AG09319 (cell line): ENCODE results near the gene GLI3.

Experiments used
- DNase-seq: peaks from one replicate; pipeline ENCODE4 v3.0.0-alpha.2; 2010; ENCODE audit warnings: low read depth; ENCODE audit errors: extremely low read depth
- TF ChIP-seq, protein P1 (sequence below): IDR thresholded peaks from 2 replicates; pipeline ENCODE4 v1.5.1; 2011; ENCODE audit warnings: low read depth, mild to moderate bottlenecking, inconsistent platforms, low read length, moderate library complexity

The GLI3 gene

DNA sequence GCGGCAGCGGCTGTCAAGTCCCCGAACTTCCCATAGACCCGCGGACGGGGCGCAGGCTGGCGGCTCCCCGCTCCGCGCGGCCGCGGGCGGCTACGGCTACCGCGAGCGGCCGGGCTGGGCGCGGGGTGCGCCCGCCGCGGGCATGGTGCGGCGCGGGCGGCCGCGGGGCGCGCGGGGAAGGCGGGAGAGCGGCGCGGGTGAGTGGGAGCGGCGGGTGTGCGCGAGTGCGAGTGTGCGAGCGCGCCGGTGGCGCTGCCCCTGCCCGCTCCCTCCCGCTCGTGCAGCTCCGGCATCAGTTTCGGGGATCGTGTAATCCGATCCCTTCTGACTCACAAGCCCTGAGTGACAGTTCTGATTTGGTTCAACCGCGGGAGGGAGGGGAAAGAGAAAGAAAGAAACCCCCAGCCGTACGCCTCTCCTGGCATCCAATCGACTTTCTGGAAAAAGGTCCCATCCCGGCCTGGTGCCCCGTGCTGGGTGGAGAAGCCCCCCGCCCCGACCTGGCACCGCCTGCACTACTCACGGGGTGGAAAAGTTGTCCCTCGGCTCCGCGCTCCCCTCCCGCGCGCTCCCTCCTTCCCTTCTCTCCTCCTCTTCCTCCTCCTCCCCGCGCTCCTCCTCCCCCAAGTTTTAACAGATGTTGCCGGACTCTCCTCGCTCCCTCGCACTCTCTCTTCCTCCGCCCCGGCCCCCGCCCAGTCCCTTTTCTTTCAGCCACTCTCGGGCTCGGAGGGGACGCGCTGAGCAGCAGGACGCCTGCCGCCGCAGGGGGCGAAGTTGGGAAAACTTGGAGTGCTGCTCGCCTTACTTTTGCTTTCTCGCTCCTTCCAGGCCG is at the start of gene GLI3:
Gene GLI3 (minus strand): TSS at position 234 of the 835 bp plus-strand sequence. CDS start 13,956 bp downstream, outside the sequence.
- DNase-seq, result peak; percentile 81

DNA sequence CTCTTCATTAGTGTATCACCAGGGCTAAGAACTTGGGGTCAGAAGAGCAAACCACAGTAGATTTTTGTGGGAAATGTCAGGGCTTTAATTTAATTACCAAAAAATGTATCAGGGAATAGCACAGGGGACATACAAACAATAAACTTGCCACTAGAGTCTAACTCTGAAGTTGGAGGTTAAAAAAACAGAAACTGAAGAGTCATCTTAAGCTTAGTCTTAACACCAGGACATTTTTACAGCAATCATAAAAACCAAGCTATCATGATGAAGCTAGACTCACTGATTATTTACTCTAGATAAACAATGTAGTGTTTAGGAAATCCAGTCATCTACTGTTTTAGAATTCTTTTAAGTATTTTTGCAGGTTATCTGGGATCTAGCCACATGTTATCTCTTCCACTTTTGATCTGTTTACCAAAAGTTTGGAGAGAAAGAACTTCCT is 48.4 kb upstream of the GLI3 start:
- TF ChIP-seq, protein P1, sequence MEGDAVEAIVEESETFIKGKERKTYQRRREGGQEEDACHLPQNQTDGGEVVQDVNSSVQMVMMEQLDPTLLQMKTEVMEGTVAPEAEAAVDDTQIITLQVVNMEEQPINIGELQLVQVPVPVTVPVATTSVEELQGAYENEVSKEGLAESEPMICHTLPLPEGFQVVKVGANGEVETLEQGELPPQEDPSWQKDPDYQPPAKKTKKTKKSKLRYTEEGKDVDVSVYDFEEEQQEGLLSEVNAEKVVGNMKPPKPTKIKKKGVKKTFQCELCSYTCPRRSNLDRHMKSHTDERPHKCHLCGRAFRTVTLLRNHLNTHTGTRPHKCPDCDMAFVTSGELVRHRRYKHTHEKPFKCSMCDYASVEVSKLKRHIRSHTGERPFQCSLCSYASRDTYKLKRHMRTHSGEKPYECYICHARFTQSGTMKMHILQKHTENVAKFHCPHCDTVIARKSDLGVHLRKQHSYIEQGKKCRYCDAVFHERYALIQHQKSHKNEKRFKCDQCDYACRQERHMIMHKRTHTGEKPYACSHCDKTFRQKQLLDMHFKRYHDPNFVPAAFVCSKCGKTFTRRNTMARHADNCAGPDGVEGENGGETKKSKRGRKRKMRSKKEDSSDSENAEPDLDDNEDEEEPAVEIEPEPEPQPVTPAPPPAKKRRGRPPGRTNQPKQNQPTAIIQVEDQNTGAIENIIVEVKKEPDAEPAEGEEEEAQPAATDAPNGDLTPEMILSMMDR, result no peak
- DNase-seq, result no peak

More for the DNA sequence above, at the start of gene GLI3:
- TF ChIP-seq, protein P1, result peak; percentile 38

DNA sequence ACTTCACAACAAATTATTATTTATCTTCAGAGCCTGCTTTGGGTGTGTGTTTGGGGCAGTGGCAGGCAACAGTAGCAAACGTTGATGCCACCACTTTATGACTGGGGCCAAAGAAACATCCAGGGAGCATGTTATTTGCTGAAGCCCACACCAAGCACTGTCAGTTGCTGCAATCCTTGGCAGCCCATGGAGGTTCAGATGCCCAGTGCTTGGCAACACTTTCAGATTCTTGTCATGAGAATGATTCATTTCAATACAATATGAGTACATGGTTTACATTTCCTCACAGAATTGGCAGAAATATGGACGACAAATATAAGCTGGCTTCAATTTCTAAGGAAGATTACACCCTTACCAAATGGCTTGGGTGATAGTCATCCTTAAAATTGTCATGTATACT is 46.5 kb upstream of the GLI3 start:
- DNase-seq, result no peak
- TF ChIP-seq, protein P1, result no peak

DNA sequence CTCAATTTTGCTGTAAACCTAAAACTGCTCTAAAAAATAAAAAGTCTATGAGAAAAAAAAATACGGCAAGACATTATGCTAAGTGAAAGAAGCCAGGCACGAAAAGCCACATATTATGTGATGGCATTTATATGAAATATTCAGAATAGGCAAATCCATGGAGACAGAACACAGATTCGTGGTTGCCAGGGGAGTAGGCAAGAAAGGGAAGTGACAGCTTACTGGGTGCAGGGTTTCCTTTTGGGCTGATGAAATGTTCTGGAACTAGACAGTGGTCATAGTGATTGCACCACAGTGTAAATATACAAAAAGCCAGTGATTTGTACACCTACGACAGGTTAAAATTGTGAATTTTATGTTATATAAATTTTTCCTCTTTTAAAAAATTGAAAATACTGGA is 41.3 kb upstream of the GLI3 start:
- TF ChIP-seq, protein P1, result no peak
- no peak for DNase-seq

DNA sequence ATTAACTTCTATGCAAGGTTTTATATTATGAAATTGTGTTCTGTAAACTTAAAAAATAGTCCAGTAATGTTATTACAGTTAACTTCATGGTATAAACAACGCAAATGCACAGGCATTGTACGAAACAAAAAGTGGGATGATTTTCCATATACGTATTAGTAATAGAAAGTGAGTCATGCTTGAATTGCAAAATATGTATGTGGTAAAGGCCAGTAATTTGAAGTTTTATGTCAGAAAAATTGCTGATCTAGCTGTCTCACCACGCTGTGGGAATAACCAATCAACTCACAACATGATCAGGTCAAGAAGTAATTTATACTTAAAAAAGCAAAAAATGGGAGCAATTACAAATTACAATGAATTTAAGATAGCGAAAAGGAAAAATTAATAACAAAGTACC is 37.0 kb upstream of the GLI3 start:
- TF ChIP-seq, protein P1, result no peak
- no peak for DNase-seq

DNA sequence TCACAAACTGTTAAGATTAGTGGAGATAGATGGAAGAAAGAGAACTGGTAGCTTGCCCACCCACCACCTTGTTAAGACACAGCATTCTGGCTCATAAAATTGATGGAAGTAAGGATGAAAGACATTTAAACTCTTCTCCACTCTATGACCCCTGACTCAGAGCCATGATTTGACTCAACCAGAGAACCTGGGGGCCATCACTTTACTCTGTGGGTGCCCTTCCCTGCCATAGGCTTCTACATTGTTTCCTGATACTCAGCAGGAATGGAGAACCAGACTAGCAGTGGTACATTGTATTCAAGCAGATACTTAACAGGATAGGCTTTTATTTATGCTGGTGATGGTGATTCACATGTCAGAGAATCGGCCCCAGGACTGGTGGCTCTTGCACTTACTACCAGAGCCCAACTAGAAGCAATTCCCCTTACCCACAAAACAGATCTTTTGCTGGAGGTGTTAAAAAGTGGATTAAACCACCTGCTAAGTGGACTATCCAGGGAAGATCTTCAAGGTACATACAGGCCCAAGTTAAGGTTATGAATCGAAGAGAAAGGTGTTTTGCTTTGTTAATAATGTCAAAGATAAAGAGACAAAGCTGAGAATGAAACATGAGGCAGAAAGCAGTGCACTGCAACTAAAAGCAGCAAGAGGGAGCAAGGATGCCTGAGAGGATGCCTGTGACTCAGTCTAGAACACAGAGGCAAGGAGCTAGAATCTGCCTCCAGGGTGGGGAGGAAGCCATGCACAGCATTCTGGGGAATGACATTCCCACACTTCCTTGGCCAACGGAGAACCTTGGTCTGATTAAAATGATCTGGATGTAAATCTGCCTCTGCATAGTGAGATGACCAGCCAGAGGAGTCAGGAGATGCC is 36.0 kb upstream of the GLI3 start:
- DNase-seq, result no peak
- TF ChIP-seq, protein P1, result peak; percentile 58

DNA sequence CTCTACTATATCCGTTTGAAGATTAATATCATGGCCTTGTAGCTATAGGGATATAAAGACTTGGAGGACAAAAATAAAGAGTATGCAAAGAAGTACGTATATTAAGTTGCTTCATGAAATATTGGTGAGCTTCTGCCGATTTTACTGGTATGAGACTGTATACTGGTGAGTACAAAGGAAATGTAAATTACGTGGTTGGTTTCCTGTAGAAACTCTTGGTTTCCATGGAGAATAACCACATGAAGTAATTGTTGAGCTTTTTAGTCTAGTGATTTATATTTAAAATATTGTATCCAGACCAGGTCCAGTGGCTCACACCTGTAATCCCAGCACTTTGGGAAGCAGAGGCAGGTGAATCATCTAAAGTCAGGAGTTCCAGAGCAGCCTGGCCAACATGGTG is 32.2 kb upstream of the GLI3 start:
- no peak for DNase-seq
- TF ChIP-seq, protein P1, result no peak
